Spleen (tissue), 7 donors: ENCODE measurements around the gene NR0B2.

Experiments
- CTCF ChIP-seq, 11 experiments: fragments of 200-600 bp in 7 of 11; fragments of 450-650 bp in 4 of 11; sonication (generic) in 4 of 11; IDR thresholded peaks in 8 of 11; conservative IDR thresholded peaks in 3 of 11; 1 replicate in 7 of 11; 2 replicates in 4 of 11; pipeline versions ENCODE4 v1.4.0 to v1.8.0; 2016 to 2021; ENCODE audit warnings: antibody characterized with exemption in 11 of 11, inconsistent platforms in 4 of 11, mild to moderate bottlenecking in 1 of 11
- POLR2A ChIP-seq, 3 donors: fragments of 450-650 bp; IDR thresholded peaks; one replicate each; pipeline ENCODE4 v1.5.1; 2017; ENCODE audit warnings: antibody characterized with exemption in 3 of 3, mild to moderate bottlenecking in 1 of 3
- POLR2AphosphoS5 ChIP-seq, 3 donors: sonication (generic); formaldehyde crosslinking; IDR thresholded peaks; one replicate each; pipeline ENCODE4 v1.5.1; 2017; ENCODE audit warnings: antibody characterized with exemption in 3 of 3
- donor health status: DM: no; HTN: no; CAD: no; lungs with moderate emphysema.
- donor health status: DM: no; HTN: no; CAD: no.
- donor health status: DM: no; HTN: no; CAD: no.

- no peak for TF ChIP-seq CTCF (IDR thresholded peaks at IDR 0.05 in 8 of 11, conservative IDR thresholded peaks at IDR 0.05 in 3 of 11)
- TF ChIP-seq POLR2A (IDR thresholded peaks at IDR 0.05), result no peak
- TF ChIP-seq POLR2AphosphoS5 (IDR thresholded peaks at IDR 0.05), result no peak
Measured at GRCh38 chr1:26915204-26915842, 1.5 kb upstream of the NR0B2 start.
